Gastrocnemius medialis (tissue), 4 donors: ENCODE data around the gene ATP11A.

Experiments
- CTCF ChIP-seq, 5 experiments: fragments of 450-650 bp in 3 of 5; fragments of 200-600 bp in 2 of 5; sonication (generic) in 2 of 5; IDR thresholded peaks in 4 of 5; conservative IDR thresholded peaks in 1 of 5; 1 replicate in 4 of 5; 2 replicates in 1 of 5; pipeline ENCODE4 v1.5.1; 2016 to 2019; ENCODE audit warnings: antibody characterized with exemption in 5 of 5, mild to moderate bottlenecking in 3 of 5, moderate library complexity in 3 of 5
- POLR2A ChIP-seq, 2 donors: fragments of 450-650 bp; IDR thresholded peaks; one replicate each; pipeline ENCODE4 v1.6.1; 2017; ENCODE audit warnings: antibody characterized with exemption in 2 of 2, mild to moderate bottlenecking in 2 of 2, moderate library complexity in 2 of 2

DNA sequence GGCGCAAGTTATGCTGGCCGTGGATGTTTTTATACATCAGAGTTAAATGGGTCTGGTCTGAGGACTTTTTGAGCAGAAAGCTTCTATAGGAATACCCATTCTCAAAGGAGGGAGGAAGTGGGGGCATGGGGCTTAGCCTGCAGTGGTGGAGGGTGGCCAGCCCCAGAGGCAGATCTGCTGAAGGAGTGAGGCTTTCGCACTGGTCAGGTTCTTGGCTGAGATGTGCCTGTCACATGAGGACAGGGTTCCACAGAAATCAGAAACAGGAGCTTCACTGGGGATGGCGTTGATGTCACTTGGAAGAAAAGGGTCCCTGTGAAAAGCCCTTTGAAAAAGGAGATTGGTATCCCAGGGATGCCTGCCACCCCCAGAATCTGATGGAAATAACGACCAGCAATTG is 178.5 kb downstream of the ATP11A start:
- no peak for TF ChIP-seq CTCF (IDR thresholded peaks at IDR 0.05 in 4 of 5, conservative IDR thresholded peaks at IDR 0.05 in 1 of 5)
- TF ChIP-seq POLR2A (IDR thresholded peaks at IDR 0.05), result no peak
